OCI-LY7 (cell line): ENCODE data around the gene MTFP1. TPM values are rescaled to one million over a fixed set of nuclear protein-coding genes. Genes with fewer than 3 reads are reported as not detected.

Experiments used
- BruUV-seq: library from RNA; stranded (reverse); fragments of 400-500 nt; replicated peaks from 2 replicates; lab custom pipeline; 2021; lab: Mats Ljungman, UMichigan
- CTCF ChIA-PET: fragments of 300-600 bp; sonication (Branson Sonifier 250); formaldehyde crosslinking; loops from one replicate; lab custom pipeline; 2022; ENCODE audit warnings: antibody characterized with exemption; ENCODE audit not compliant: unreplicated experiment; lab: Charles Lee
- POLR2A ChIA-PET: fragments of 300-600 bp; sonication (Branson Sonifier 250); formaldehyde crosslinking; loops from one replicate; lab custom pipeline; 2022; ENCODE audit warnings: antibody characterized with exemption; lab: Charles Lee
- DNase-seq: peaks from one replicate; pipeline ENCODE4 v3.0.0-alpha.2; 2015; ENCODE audit warnings: low spot score
- H2AFZ ChIP-seq: fragments of 200-600 bp; sonication (generic), shearing (Covaris generic); 2 replicates; pipeline ENCODE4 v1.6.1; 2014; ENCODE audit warnings: mild to moderate bottlenecking, antibody characterized with exemption, low read length, moderate library complexity
- H3K27ac ChIP-seq: fragments of 200-600 bp; sonication (generic); 2 replicates; pipeline ENCODE4 v1.5.1; 2014; ENCODE audit warnings: mixed run types, low read depth, mild to moderate bottlenecking, moderate library complexity, low read length, inconsistent platforms; ENCODE audit not compliant: poor library complexity, severe bottlenecking
- H3K36me3 ChIP-seq: fragments of 200-600 bp; sonication (generic); 2 replicates; pipeline ENCODE4 v1.6.1; 2014; ENCODE audit warnings: mild to moderate bottlenecking, antibody characterized with exemption, low read length, moderate library complexity, mixed read lengths; ENCODE audit not compliant: insufficient read depth
- H3K4me1 ChIP-seq: fragments of 200-600 bp; sonication (generic); 2 replicates; pipeline ENCODE4 v1.5.1; 2014; ENCODE audit warnings: mild to moderate bottlenecking, low read length; ENCODE audit not compliant: insufficient read depth, poor library complexity, severe bottlenecking
- H3K4me2 ChIP-seq: fragments of 200-600 bp; sonication (generic); 2 replicates; pipeline ENCODE4 v1.6.1; 2014; ENCODE audit warnings: mild to moderate bottlenecking, low read length
- H3K4me3 ChIP-seq: fragments of 200-600 bp; sonication (generic); 2 replicates; pipeline ENCODE4 v1.5.1; 2014; ENCODE audit warnings: mild to moderate bottlenecking, low read depth, low read length; ENCODE audit not compliant: poor library complexity, severe bottlenecking
- H3K79me2 ChIP-seq: fragments of 200-600 bp; sonication (generic); 2 replicates; pipeline ENCODE4 v1.6.1; 2016; ENCODE audit warnings: low read depth, mild to moderate bottlenecking, low read length, moderate library complexity, mixed read lengths; ENCODE audit not compliant: insufficient read depth
- H3K9me2 ChIP-seq: fragments of 200-600 bp; sonication (generic); 2 replicates; pipeline ENCODE4 v1.6.1; 2016; ENCODE audit warnings: mild to moderate bottlenecking, low read length, mixed read lengths; ENCODE audit not compliant: insufficient read depth
- H3K9me3 ChIP-seq: fragments of 200-600 bp; sonication (generic); 2 replicates; pipeline ENCODE4 v1.6.1; 2014; ENCODE audit warnings: mild to moderate bottlenecking, mixed run types, low read length, mixed read lengths
- H4K20me1 ChIP-seq: fragments of 200-600 bp; sonication (generic); 2 replicates; pipeline ENCODE4 v1.6.1; 2014; ENCODE audit warnings: mild to moderate bottlenecking, antibody characterized with exemption, low read length, moderate library complexity, mixed read lengths; ENCODE audit not compliant: insufficient read depth
- CTCF ChIP-seq: fragments of 200-600 bp; sonication (generic); conservative IDR thresholded peaks from 2 replicates; pipeline ENCODE4 v1.5.1; 2014; ENCODE audit warnings: mild to moderate bottlenecking, antibody characterized with exemption, low read length, moderate library complexity, mixed read lengths
- EZH2phosphoT487 ChIP-seq: fragments of 200-600 bp; sonication (generic); IDR thresholded peaks from 2 replicates; pipeline ENCODE4 v1.6.1; 2018; ENCODE audit warnings: low read depth, borderline replicate concordance, mild to moderate bottlenecking, mixed run types, antibody characterized with exemption, low read length, moderate library complexity, mixed read lengths
- intact Hi-C: fragments of 100-400 bp; cut with micrococcal nuclease; formaldehyde crosslinking; loops from one replicate; pipeline ENCODE4 v1.10.0; 2022; ENCODE audit not compliant: unreplicated experiment
- total RNA-seq, 2 experiments: library from RNA; depleted of rRNA in 1 of 2; stranded (reverse); fragments of >200 nt in 1 of 2; shearing (Covaris generic) in 1 of 2; gene quantifications; 2 replicates each; pipeline ENCODE4 v1.2.3, GENCODE V29; 2014 to 2022

The MTFP1 gene
- total RNA-seq, 2 experiments from 2014 or later: 81.9 to 83.2 TPM

- ChIA-PET CTCF (no interaction called here), POLR2A (interaction anchor here (0.7 to 5.1 kb wide), 2 partner anchors 9 to 32 kb away, joined by 3 to 28 read pairs; partner anchors contain the start of gene MTFP1)
- Histone ChIP-seq H3K36me3 (peaks cover 31% of the 10 kb centered on the region), H3K9me3 (no peaks in the 10 kb centered on the region), H3K4me1 (no peaks in the 10 kb centered on the region), H2AFZ (no peak overlapping the region), H4K20me1 (no peaks in the 10 kb centered on the region), H3K79me2 (no peaks in the 10 kb centered on the region), H3K27ac (no peak overlapping the region), H3K9me2 (no peaks in the 10 kb centered on the region), H3K4me3 (no peak overlapping the region), H3K4me2 (no peak overlapping the region)
- TF ChIP-seq CTCF: no peak
- no peak for TF ChIP-seq EZH2phosphoT487
- BruUV-seq: no TSS peak
- intact Hi-C loops: no loop called here
- no peak for DNase-seq
These were observed 11.0 kb upstream of the MTFP1 start for GRCh38 chr22:30414525-30415047.

- intact Hi-C loops: no loop called here
- H2AFZ ChIP-seq: no peak overlapping the region
- POLR2A ChIA-PET: no interaction called here
- no peaks in the 10 kb centered on the region for H3K9me2 ChIP-seq
- H3K9me3 ChIP-seq: no peaks in the 10 kb centered on the region
- peaks cover 1% of the 10 kb centered on the region for H3K4me1 ChIP-seq
- no peak overlapping the region for H3K27ac ChIP-seq
- peaks cover 43% of the 10 kb centered on the region for H3K36me3 ChIP-seq
- no TSS peak for BruUV-seq
- no peaks in the 10 kb centered on the region for H4K20me1 ChIP-seq
- TF ChIP-seq EZH2phosphoT487: no peak
- no peak for TF ChIP-seq CTCF
- no peak overlapping the region for H3K4me3 ChIP-seq
- CTCF ChIA-PET: no interaction called here
- no peaks in the 10 kb centered on the region for H3K79me2 ChIP-seq
- DNase-seq: no peak
- no peak overlapping the region for H3K4me2 ChIP-seq
These were observed 9.2 kb upstream of the MTFP1 start for GRCh38 chr22:30416403-30416802.

- no peaks in the 10 kb centered on the region for H4K20me1 ChIP-seq
- no peak overlapping the region for H3K27ac ChIP-seq
- peaks cover 1% of the 10 kb centered on the region; the same call in 1 of the 2 replicates for H3K79me2 ChIP-seq
- DNase-seq: no peak
- peaks cover 5% of the 10 kb centered on the region for H3K4me1 ChIP-seq
- peaks cover 45% of the 10 kb centered on the region for H3K36me3 ChIP-seq
- POLR2A ChIA-PET: no interaction called here
- H3K4me3 ChIP-seq: no peak overlapping the region
- H2AFZ ChIP-seq: no peak overlapping the region
- no peaks in the 10 kb centered on the region for H3K9me3 ChIP-seq
- no peak overlapping the region for H3K4me2 ChIP-seq
- no peak for TF ChIP-seq CTCF
- no peak for TF ChIP-seq EZH2phosphoT487
- CTCF ChIA-PET: no interaction called here
- BruUV-seq: no TSS peak
- no peaks in the 10 kb centered on the region for H3K9me2 ChIP-seq
- intact Hi-C loops: no loop called here
These were observed 8.7 kb upstream of the MTFP1 start for GRCh38 chr22:30416837-30417236.
